Heart right ventricle (tissue), 16 donors: ENCODE results near the gene ARMC9. TPM values are rescaled to one million over a fixed set of nuclear protein-coding genes. Genes with fewer than 3 reads are reported as not detected.

Source experiments
- ATAC-seq, 8 donors: fragments of 200-7000 bp; cut with Tn5 transposase; one replicate each; pipeline ENCODE4 v1.9.1; 2020; ENCODE audit warnings: mild to moderate bottlenecking in 8 of 8, moderate library complexity in 8 of 8, moderate number of reproducible peaks in 1 of 8
- DNase-seq, 2 donors: peaks; one replicate each; pipeline ENCODE4 v3.0.0-alpha.2; 2020
- H3K27ac ChIP-seq, 10 donors: fragments of 200-600 bp; sonication (generic) in 2 of 10; one replicate each; pipeline versions ENCODE4 v1.5.0 to v1.8.0; 2020 to 2022; ENCODE audit warnings: mild to moderate bottlenecking in 3 of 10
- H3K27me3 ChIP-seq, 7 donors: fragments of 200-600 bp; one replicate each; pipeline ENCODE4 v1.8.0; 2021 to 2022; ENCODE audit warnings: mild to moderate bottlenecking in 2 of 7
- H3K36me3 ChIP-seq, 9 donors: fragments of 200-600 bp; sonication (generic) in 1 of 9; one replicate each; pipeline versions ENCODE4 v1.5.0 to v1.8.0; 2020 to 2022; ENCODE audit warnings: mild to moderate bottlenecking in 2 of 9
- H3K4me1 ChIP-seq, 9 donors: fragments of 200-600 bp; sonication (generic) in 1 of 9; one replicate each; pipeline versions ENCODE4 v1.5.0 to v1.8.0; 2020 to 2022; ENCODE audit warnings: mild to moderate bottlenecking in 4 of 9
- H3K4me3 ChIP-seq, 10 donors: fragments of 200-600 bp; sonication (generic) in 2 of 10; one replicate each; pipeline versions ENCODE4 v1.5.0 to v1.8.0; 2020 to 2022; ENCODE audit warnings: mild to moderate bottlenecking in 7 of 10, moderate library complexity in 2 of 10
- H3K9me3 ChIP-seq, 11 donors: fragments of 200-600 bp in 10 of 11; sonication (generic) in 2 of 11; one replicate each; pipeline versions ENCODE4 v1.5.0 to v1.8.0; 2013 to 2022; ENCODE audit warnings: mild to moderate bottlenecking in 2 of 11, control low read depth in 1 of 11, moderate library complexity in 1 of 11
- WGBS, 2 donors: extraction: QIAGEN DNeasy Blood & Tissue Kit; methylation state at CpG; one replicate each; pipeline ENCODE4 v1.1.7; 2013; ENCODE audit warnings: inconsistent platforms in 1 of 2; 5-methylcytosine and 5-hydroxymethylcytosine counted together
- intact Hi-C, 10 donors: fragments of 100-400 bp; cut with DNase I; formaldehyde crosslinking; loops; one replicate each; pipeline versions ENCODE4 v1.11.1 to v1.14.2; 2022
- polyA plus RNA-seq, 2 donors: library from polyadenylated mRNA; stranded (reverse); fragments of 200-250 nt; gene quantifications; one replicate each; pipeline ENCODE4 v1.2.3, GENCODE V29; 2013
- total RNA-seq, 10 donors: library from RNA; stranded (reverse); fragmentation: NEBNext Ultra II Directional in 3 of 10; extraction: Animal tissue kit (Norgen Biotek cat#: 25700) in 3 of 10; gene quantifications; one replicate each; pipeline versions ENCODE4 v1.2.1 to v1.2.4, GENCODE V29; 2021 to 2023
- TF ChIP-seq, protein P1 (sequence below), 9 donors: fragments of 200-600 bp; sonication (generic) in 2 of 9; IDR thresholded peaks; one replicate each; pipeline versions ENCODE4 v1.5.0 to v1.8.0; 2021 to 2022; ENCODE audit warnings: antibody characterized with exemption in 9 of 9, mild to moderate bottlenecking in 5 of 9, moderate library complexity in 1 of 9
- donor health status: Arrhythmogenic right ventricular cardiomyopathy.
- donor health status: ischemic (EF 13 %, LVEDD 7.1; RV severe dilation, severe dysfunction).
- donor health status: healthy with polysubstance abuse.
- donor health status: DM: no; HTN: yes; CAD: no.
- donor health status: DM: no; HTN: no; CAD: no.
- donor health status: ischemic (EF 25% LVEDD 6.9; RV normal size, moderate dysfunction).
- donor health status: ischemic (EF 25% LVEDD 5.7; RV mildly dilated, moderate dysfunction).
- donor health status: healthy.
- donor health status: DM: yes; HTN: yes; CAD: no.
- donor health status: Ischemic cardiomyopathy.
- donor health status: ischemic (EF 35%, LVEDD 5.7; RV mildly dilated, moderate dysfunction).
- donor health status: nonischemic (EF 11% LVEDD 7.7; RV severe dilation, severe dysfunction).
- donor health status: DM: yes; HTN: yes; CAD: no.
- donor health status: PGD.
- donor health status: ischemic (EF 29% LVEDD 5.4; RV normal size, mild dysfunction).
- donor health status: nonischemic (EF 23%, LVEDD 6.1; RV moderate dilation, normal function).

ARMC9 gene
- total and polyA plus RNA-seq, 12 donors: 1.6 to 6.8 (median 2.3) TPM

DNA sequence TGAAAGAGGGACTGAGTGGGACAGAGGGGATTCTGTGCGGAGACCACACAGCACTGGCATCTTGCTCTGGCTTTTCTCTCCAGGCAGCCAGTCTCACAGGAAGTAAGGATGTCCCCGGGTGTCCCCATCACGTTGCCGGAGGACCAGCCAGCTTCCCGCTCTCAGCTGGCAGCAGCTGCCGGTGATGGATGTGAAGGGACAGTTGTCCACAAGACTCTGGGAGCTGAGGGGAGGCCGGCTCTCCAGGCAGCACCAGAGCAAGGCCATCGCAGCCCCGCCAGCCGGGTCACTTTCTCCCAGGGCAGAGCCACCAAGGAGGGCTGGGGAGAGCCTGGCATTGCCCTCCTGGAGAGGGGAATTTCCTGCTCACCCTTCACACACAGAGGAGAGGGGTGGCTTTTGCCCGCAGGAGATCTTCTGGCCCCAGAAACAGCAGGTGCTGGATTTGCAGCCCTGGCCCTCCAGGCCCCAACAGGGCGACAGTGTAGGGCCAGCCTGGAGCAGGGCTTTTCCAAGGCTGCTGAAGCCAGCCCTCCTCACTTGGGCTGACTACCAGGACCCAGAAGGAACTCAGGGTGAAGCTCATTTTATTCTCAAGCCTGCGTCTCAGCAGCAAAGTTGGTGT is 173.1 kb downstream of the ARMC9 start:
- TF ChIP-seq, protein P1, sequence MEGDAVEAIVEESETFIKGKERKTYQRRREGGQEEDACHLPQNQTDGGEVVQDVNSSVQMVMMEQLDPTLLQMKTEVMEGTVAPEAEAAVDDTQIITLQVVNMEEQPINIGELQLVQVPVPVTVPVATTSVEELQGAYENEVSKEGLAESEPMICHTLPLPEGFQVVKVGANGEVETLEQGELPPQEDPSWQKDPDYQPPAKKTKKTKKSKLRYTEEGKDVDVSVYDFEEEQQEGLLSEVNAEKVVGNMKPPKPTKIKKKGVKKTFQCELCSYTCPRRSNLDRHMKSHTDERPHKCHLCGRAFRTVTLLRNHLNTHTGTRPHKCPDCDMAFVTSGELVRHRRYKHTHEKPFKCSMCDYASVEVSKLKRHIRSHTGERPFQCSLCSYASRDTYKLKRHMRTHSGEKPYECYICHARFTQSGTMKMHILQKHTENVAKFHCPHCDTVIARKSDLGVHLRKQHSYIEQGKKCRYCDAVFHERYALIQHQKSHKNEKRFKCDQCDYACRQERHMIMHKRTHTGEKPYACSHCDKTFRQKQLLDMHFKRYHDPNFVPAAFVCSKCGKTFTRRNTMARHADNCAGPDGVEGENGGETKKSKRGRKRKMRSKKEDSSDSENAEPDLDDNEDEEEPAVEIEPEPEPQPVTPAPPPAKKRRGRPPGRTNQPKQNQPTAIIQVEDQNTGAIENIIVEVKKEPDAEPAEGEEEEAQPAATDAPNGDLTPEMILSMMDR (IDR thresholded peaks at IDR 0.05): no peak
- 74 to 84% methylated on average over 13 of the region's 13 CpGs for WGBS, 2 donors
- H3K27ac ChIP-seq: peak overlapping the region in 1 of 10 donors; percentile 58
- no peak overlapping the region for H3K4me3 ChIP-seq
- intact Hi-C loops: no loop called here
- DNase-seq (no peak), ATAC-seq (peak in 3 of 8 donors; percentile 3 to 35 (median 22))
- no peaks in the 10 kb centered on the region for H3K9me3 ChIP-seq
- H3K4me1 ChIP-seq: peaks cover 0 to 10% (median 4%) of the 10 kb centered on the region in 9 donors
- no peaks in the 10 kb centered on the region for H3K27me3 ChIP-seq
- H3K36me3 ChIP-seq: no peaks in the 10 kb centered on the region

DNA sequence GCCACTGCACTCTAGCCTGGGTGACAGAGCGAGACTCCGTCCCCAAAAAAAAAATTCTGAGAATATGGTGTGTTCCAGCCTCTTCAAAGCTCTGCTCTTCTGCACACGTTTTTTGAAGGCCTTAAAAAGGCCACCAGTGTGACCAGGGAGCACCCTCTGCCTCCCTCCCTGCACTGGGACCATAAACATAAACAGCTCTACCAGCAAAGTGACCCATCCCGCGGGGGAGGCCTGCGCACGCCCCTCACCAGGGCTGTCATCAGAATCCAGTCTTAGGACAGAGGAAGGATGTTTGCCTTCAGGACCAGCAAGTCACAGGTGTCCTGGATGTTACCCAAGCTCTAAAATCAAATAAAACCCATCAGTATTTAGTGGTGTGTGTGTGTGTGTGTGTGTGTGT is 173.9 kb downstream of the ARMC9 start:
- no peak for ATAC-seq
- TF ChIP-seq, protein P1 (IDR thresholded peaks at IDR 0.05): no peak
- intact Hi-C loops: no loop called here
- Histone ChIP-seq H3K9me3 (no peaks in the 10 kb centered on the region), H3K4me3 (no peak overlapping the region), H3K4me1 (peaks cover 0 to 10% (median 4%) of the 10 kb centered on the region in 9 donors), H3K27me3 (no peaks in the 10 kb centered on the region), H3K27ac (no peak overlapping the region), H3K36me3 (no peaks in the 10 kb centered on the region)
- 91 to 95% methylated on average over 7 of the region's 7 CpGs for WGBS, 2 donors
- DNase-seq: no peak

DNA sequence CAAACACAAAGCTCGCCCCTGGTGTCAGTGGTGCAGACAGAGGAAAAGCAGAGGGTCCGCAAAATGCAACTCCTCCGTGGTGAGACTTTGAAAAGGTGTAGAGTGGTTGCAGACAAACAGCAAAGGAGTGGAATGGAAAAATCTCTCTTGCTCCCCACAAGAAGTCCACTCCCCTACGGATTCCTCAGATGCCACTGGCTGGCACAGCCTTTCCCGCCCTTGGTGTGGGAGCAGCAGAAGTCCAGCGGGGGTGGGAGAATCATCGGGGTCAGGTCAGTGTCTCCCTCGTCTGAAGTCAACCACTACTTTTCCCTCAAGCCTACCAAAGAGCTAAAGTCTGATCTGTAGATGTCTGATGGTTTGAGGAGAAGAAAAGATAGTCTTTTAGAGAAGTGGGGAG is 174.8 kb downstream of the ARMC9 start:
- no peaks in the 10 kb centered on the region for H3K9me3 ChIP-seq
- DNase-seq (no peak), ATAC-seq (no peak)
- H3K4me1 ChIP-seq: peaks cover 0 to 10% (median 5%) of the 10 kb centered on the region in 9 donors
- 50 to 65% methylated on average over 8 of the region's 8 CpGs for WGBS, 2 donors
- TF ChIP-seq, protein P1 (IDR thresholded peaks at IDR 0.05): no peak
- H3K36me3 ChIP-seq: no peaks in the 10 kb centered on the region
- no peak overlapping the region for H3K27ac ChIP-seq
- no peak overlapping the region for H3K4me3 ChIP-seq
- no peaks in the 10 kb centered on the region for H3K27me3 ChIP-seq
- intact Hi-C loops: no loop called here

DNA sequence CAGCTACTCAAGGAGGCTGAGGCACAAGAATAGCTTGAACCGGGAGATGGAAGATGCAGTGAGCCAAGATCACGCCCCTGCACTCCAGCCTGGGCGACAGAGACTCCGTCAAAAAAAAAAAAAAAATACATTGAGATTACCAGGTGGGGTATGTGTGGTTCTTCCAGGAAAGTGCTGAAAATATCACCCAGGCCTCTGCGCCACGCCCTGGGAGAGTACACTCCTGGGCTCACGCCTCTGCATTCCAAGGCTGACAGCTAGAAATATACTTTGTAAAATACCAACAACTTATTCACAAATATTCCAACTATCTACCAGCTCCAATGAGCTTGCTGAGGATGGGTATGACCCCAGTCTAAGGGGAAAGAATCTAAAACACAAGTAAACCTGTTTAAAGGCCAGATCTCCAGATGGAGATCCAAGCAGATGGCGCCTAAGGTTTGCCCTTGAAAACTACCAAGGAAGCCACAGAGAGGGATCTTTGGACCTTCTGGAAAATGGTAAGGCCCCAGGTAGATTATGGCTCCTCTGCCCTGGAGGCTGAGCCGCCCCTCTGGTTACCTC is 175.4 kb downstream of the ARMC9 start:
- Histone ChIP-seq H3K36me3 (no peaks in the 10 kb centered on the region), H3K27me3 (no peaks in the 10 kb centered on the region), H3K9me3 (no peaks in the 10 kb centered on the region), H3K4me3 (no peak overlapping the region), H3K27ac (no peak overlapping the region), H3K4me1 (peaks cover 0 to 10% (median 6%) of the 10 kb centered on the region in 9 donors)
- WGBS, 2 donors: 88 to 97% methylated on average over 9 of the region's 9 CpGs
- intact Hi-C loops: no loop called here
- ATAC-seq (no peak), DNase-seq (no peak)
- TF ChIP-seq, protein P1 (IDR thresholded peaks at IDR 0.05): no peak
